Measurements from ENCODE around the gene SFSWAP.

GRCh38 chr12:131765961-131766360 is 55.1 kb downstream of the SFSWAP start:
- TF ChIP-seq POLR2A (IDR thresholded peaks at IDR 0.05): no peak
- no peak for TF ChIP-seq CTCF (IDR thresholded peaks at IDR 0.05)

Measured in transverse colon (tissue), 3 donors.